HG03575 (cell line): ENCODE results near the gene CACTIN.
A peak's percentile ranks its signal among the peaks of the same experiment; 100 is the strongest.
"Not testable (repeated sequence)": the region's sequence is repeated elsewhere in the genome, so short reads cannot be mapped to it uniquely, and the experiment has no call there.

Source experiments
- ATAC-seq: cut with Tn5 transposase; IDR thresholded peaks from one replicate; pipeline ENCODE4 v1.9.1; 2021; ENCODE audit not compliant: unreplicated experiment, insufficient number of reproducible peaks, low FRiP score; ENCODE audit errors: extremely low read depth

Gene CACTIN

DNA sequence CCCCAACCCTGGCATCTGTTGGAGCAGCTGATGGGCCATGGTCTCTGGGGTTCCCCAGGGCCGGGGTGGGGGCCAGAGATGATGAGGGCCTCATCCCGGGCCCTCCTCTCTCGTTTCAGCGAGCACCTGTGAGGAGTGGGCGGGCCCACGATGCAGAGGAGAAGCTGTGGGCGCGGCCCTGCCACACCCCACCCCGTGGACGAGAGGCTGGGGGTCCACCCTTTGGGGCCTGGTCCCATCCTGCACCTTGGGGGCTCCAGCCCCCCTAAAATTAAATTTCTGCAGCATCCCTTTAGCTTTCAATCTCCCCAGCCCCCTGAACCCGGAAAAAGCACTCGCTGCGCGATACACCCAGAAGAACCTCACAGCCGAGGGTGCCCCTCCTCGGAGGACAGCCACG, 48.2 kb downstream of the CACTIN start:
- ATAC-seq, result no peak

DNA sequence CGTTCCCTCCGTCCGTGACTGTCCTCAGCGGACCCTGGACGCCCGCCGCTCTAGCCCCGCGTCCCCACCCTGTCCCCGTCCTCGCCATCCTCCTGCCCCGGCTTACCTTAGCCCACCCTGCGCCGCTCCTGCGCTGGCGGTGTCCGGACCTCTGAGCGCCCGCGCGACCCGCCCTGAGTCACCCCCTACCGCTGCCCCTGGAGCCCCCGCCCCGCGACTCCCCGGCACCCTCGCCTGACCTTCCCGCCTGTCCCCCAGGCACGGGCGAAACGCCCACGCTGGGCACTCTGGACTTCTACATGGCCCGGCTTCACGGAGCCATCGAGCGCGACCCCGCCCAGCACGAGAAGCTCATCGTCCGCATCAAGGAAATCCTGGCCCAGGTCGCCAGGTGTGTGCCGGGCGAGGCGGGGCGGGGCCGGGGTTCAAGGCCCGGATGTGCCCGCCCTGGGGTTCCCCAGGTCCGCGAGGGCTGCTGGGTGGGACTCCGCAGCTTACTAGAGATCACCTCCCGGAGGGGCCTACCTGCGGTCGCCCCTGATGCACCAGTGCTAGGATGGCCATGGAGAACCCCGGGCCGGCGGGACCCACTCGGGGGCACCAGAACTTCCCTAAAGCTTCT, 48.8 kb downstream of the CACTIN start:
- ATAC-seq, result no peak

DNA sequence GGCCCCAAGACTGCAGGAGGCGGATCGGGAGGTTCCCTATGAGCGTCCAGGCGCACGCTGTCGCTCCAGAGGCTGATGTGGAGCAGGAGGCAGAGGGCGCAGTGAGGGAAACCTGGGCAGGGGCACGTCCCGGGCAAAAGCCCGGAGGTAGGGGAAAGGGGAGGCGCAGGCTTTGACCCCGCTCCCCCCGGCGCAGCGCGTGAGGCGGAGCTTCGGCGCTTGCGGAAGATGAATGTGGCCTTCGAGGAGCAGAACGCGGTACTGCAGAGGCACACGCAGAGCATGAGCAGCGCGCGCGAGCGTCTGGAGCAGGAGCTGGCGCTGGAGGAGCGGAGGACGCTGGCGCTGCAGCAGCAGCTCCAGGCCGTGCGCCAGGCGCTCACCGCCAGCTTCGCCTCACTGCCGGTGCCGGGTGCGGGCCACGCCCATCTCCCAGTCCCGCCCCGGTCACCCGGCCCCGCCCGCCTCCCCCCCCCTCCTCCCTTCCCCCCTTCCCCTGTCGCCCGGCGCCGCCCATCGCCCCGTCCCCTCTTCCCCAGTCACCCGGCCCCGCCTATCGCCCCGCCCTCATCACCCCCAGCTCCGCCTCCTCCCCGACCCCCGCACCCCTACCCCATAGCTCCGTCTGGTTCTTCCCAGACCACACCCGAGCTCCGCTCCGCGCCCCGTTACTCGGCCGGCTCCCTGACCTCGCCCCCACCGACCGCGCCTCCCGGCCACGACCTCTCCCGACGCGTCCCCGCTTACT, 49.7 kb downstream of the CACTIN start:
- ATAC-seq, result no peak

DNA sequence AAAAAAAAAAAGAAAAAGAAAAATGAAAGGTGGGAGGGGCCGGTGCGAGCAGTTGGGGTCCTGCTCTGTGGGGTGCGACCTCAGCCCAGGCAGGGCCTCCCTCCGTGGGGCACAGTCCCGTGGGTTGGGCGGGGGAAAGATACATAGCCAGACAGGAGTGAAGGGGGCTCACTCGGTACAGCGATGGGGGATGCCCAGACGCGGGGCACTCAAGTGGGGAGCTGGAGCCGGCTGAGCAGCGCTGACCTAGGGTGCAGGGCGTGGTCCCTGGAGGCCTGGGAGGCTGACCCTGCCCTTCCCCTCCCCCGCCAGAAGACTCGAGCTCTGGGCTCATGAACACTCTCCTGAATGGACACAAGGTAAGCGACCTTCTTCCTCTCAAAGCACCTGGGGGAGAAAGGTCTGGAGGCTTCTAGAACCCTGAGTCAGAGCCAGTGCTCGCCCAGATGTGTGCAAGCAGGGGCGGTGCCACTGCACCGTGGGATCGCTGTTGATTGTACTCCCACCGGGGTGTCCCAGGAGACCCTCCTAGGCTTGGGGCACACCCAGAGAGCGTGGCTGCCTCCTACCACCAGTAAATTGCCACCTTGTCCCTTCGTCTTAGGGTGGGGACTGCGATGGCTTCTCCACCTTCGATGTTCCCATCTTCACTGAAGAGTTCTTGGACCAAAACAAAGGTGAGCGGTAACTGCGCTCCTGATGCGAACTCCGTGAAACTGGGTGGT, 50.5 kb downstream of the CACTIN start:
- ATAC-seq, result no peak

DNA sequence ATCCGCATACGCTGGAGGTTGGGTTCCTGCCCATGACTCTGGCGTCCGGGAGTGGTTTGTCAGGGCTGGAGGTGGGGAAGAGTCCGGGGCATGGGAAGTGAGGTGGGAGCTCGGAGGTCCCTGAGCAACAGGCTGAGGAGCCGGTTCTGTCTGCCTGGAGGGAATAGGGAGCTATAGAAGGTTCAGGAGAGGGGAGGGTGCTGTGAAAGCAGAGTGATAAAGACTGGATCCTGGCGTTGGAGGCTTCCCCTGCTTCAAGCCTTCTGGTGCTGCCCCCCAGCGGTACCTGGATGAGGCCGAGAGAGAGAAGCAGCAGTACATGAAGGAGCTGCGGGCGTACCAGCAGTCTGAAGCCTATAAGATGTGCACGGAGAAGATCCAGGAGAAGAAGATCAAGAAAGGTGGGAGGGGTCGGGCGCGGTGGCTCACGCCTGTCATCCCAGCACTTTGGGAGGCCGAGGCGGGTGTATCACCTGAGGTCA, 51.3 kb downstream of the CACTIN start:
- ATAC-seq, result no peak

DNA sequence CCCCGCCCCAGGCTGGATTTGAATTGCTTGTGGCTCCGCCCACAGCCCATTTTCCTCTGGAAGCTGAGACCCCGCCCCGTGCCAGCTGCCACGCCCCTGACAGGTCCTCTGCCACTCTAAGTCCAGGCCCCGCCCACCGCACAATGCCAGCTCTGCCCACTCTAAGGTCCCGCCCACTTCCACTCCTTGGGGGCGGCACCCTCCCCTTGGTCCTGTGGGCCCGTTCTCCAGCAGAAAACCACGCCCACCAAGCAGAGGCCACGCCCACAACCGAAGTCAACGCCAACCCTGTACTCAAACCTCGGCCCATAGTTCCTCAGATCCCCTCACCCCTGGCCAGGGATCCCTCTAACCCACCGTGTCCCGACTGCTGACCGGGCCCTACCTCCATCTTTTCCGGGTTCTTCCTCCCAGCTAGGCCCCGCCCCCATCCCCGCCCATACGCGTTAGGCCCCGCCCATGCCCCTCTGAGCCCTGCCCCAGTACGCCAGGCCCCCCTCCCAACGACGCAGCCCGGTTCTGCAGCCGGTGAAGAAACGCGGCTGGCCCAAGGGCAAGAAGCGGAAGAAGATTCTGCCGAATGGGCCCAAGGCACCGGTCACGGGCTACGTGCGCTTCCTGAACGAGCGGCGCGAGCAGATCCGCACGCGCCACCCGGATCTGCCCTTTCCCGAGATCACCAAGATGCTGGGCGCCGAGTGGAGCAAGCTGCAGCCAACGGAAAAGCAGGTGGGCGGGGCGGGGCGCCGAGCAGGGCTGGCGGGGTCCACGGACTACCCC, 52.5 kb downstream of the CACTIN start:
- ATAC-seq, result no peak

DNA sequence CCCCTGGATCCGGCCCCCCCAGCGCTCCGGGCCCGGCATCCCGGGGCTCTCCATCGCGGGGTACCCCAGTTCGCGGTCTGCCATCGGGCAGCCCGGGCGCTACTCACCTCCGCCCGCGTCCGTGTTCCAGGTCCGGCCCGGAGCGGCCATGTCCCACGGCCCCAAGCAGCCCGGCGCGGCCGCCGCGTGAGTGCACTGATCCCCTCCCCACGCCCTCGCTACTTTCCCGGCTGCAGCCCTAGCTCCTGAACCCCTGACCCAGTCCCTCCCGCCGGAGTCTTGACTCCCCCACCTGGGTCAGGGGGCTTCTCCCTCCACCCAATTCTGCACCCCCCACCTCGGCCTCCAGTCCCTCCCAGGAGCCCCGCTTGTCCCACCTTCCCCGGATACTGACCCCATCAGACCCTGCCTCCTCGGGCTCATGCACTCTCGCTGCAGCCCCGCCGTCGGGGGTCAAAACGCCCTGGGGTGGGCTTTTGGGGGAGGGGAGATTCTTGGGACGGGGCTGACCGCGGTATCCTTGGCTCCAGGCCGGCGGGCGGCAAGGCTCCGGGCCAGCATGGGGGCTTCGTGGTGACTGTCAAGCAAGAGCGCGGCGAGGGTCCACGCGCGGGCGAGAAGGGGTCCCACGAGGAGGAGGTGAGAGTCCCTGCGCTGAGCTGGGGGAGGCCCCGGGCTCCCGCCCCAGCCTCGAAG, 53.3 kb downstream of the CACTIN start:
- no peak for ATAC-seq

DNA sequence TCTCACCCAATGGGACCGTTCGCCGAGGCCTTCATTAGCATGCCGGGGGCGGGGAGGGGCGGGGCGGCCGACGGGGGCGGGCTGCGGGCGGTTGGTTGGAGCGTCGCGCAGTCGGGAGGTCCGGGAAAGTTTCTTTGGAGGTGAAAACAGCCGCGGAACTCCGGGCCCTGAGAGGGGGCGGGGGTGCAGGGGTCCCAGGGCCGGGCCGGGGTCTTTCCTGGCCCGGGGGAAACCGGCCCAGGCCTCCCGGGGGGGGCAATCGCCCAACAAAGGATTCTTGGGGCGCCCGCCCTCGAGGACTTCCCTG, 53.8 kb downstream of the CACTIN start, which contains the start of gene HMG20B:
TSS of gene HMG20B (plus strand) at position 90 of the 307 bp plus-strand sequence. CDS start 366 bp downstream, outside the sequence.
- no peak for ATAC-seq

DNA sequence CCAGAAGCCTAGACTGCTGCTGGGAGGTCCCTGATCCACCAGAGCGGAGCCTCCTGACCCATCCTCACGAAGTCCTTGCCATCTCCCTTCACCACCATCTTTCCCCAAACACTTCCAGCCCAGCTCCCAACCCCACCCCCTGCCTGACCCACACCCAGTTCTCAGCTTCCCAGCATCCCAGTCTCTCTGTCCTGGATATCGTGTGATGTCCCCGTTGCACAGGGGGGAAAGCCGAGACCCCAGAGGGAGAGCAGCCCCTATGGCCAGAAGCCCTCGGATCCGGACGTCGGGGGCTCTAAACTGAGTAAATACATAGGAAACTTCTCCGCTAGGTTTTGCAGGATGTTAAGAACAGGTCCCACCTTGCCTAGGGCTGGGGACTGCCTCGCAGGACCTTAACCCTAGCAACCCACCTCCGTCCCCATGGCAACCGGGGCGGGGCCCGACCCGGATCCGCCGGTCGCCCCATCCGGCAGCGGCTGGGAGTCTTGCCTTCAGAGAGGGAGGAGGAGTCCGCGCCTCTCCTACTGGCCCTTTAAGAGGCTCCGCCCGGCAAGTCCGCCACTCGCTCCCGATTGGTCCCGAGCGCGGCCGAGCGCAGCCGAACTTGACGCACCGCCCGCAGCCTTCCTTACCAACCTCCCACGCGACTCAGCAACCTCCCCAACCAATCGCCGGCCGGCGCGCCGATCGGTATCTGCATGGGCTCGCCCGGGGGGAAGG, 54.3 kb downstream of the CACTIN start:
- peak; percentile 77 for ATAC-seq

DNA sequence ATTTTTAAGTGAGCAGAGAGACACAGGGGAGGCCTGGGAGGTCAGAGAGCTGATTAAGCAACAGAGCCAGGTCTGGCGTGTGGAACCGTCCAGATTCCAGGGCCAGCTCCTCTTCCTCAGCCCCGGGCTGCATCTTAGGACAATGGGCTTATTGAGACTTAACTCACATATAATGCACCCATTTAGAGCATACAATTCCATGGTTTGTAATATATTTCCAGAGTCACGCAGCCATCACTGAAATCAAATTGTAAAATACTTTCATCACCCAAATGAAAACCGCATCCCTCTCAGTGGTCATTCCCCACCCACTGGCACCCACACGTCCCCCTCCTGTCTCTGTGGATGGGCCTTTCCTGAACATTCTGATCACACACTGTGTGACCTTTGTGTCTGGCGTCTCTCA, 56.0 kb downstream of the CACTIN start:
- ATAC-seq, result no peak

DNA sequence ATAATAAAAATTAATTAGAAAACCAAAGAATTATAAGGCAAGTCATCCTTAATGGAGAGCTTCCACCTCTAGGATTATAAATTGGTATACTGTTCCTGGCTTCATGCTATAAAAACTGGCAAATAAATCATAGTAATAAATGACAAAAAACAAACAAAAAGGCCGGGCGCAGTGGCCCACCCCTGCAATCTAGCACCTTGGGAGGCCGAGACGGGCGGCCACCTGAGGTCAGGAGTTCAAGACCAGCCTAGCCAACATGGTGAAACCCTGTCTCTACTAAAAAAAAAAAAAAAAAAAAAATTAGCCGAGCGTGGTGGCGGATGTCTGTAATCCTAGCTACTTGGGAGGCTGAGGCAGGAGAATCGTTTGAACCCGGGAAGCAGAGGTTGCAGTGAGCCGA, 56.5 kb downstream of the CACTIN start:
- not testable (repeated sequence) for ATAC-seq

DNA sequence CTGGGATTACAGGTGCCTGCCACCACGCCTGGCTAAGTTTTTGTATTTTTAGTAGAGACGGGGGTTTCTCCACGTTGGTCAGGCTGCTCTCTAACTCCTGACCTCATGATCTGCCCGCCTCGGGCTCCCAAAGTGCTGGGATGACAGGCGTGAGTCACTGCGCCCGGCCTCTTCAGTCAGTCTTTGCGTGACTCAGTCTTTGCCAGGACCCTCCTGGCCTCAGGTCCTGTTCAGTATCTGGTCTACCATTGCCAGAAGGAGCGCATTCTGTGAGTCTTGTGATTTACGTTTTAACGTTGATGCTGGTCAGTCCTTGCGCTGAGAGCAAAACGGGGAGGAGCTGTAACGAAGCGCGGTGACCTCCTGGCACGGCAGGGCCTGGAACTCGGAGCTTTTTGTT, 61.5 kb downstream of the CACTIN start:
- no peak for ATAC-seq

DNA sequence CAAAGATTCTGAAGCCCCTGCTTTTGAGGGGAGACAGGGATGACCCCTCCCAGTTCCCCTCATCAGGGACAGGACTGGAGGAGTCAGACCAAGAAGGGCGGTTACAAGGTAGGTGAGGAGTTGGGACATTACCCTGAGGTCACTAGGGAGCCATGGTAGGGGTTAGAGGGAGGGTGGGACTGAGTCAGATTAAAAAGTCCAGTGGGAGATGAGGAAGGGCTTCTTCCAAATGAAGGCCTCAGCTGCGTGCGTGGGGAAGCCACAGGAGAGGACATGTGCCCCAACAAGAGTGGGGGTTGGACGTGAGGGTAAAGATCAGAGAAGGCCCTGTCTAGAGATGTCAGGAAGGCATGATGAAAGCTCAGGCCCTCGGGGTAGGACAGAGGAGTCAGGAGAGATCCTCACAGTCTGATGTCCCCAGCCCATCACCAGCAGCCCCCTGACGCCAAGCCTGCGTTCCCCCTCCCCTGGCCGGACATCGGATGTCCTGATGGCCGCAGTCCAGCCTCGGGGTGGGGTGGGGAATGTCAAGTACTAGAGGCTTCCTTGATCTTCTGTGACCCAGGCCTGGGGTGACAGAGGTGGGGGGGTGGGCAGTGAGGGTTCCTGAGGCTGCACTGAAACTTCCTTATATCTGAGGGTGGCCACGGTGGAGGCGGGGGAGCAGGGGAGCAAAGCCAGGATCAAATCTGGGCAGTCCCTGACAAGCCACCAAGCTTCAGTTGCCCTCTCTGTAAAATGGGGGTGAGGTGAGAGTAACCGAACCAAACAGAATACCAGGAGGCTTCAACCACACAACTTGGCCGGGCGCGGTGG, 62.7 kb downstream of the CACTIN start:
- no peak for ATAC-seq
